Pancreas (tissue), 10 donors: ENCODE results near the gene BEX3. TPM values are rescaled to one million over a fixed set of nuclear protein-coding genes. Genes with fewer than 3 reads are reported as not detected.

Experiments used
- ATAC-seq, 4 donors: fragments of 200-7000 bp; cut with Tn5 transposase; one replicate each; pipeline versions ENCODE4 v1.8.0 to v1.9.1; 2020; ENCODE audit warnings: mild to moderate bottlenecking in 4 of 4, moderate library complexity in 4 of 4
- DNase-seq, 6 donors: peaks; one replicate each; pipeline ENCODE4 v3.0.0-alpha.2; 2020
- FAIRE-seq: peaks from 2 replicates; lab custom pipeline; 2012; peaks lifted over from hg19 to GRCh38; lab: Jason Lieb, UNC
- H3K27ac ChIP-seq, 4 donors: fragments of 200-600 bp; sonication (generic); 1 replicate in 3 of 4; 2 replicates in 1 of 4; pipeline versions ENCODE4 v1.5.0 to v1.8.0; 2020
- H3K27me3 ChIP-seq, 4 donors: fragments of 200-600 bp; one replicate each; pipeline ENCODE4 v1.8.0; 2021
- H3K36me3 ChIP-seq, 3 donors: fragments of 200-600 bp; sonication (generic) in 1 of 3; one replicate each; pipeline versions ENCODE4 v1.5.0 to v1.8.0; 2020 to 2021
- H3K4me1 ChIP-seq, 3 donors: fragments of 200-600 bp; one replicate each; pipeline ENCODE4 v1.8.0; 2021
- H3K4me3 ChIP-seq, 4 donors: fragments of 200-600 bp; sonication (generic) in 2 of 4; one replicate each; pipeline versions ENCODE4 v1.5.0 to v1.8.0; 2020 to 2021
- H3K9me3 ChIP-seq, 4 donors: fragments of 200-600 bp; one replicate each; pipeline ENCODE4 v1.8.0; 2021
- WGBS, 2 donors: extraction: QIAGEN DNeasy Blood & Tissue Kit; methylation state at CpG; one replicate each; pipeline ENCODE4 v1.1.7; 2013; 5-methylcytosine and 5-hydroxymethylcytosine counted together
- intact Hi-C, 3 donors: fragments of 100-400 bp; cut with DNase I; formaldehyde crosslinking; loops; one replicate each; pipeline versions ENCODE4 v1.11.1 to v1.14.2; 2022
- polyA plus RNA-seq, 2 donors: library from polyadenylated mRNA; stranded (reverse); fragments of 200-250 nt; gene quantifications; one replicate each; pipeline ENCODE4 v1.2.3, GENCODE V29; 2013
- total RNA-seq, 6 donors: library from RNA; stranded (reverse); fragmentation: NEBNext Ultra II Directional in 4 of 6; extraction: Animal tissue kit (Norgen Biotek cat#: 25700) in 4 of 6; gene quantifications; one replicate each; pipeline versions ENCODE4 v1.2.1 to v1.2.4, GENCODE V29; 2021 to 2023
- TF ChIP-seq, protein P1 (sequence below), 4 donors: fragments of 200-600 bp; sonication (generic) in 3 of 4; IDR thresholded peaks; one replicate each; pipeline versions ENCODE4 v1.5.0 to v1.8.0; 2021; ENCODE audit warnings: antibody characterized with exemption in 4 of 4
- donor health status: healthy with polysubstance abuse.
- donor health status: DM: no; HTN: no; CAD: no; lungs with moderate emphysema.
- donor health status: DM: no; HTN: no; CAD: no.
- donor health status: control.
- donor health status: control.
- donor health status: Bipolar disorder and iron deficiency.
- donor health status: DM: yes; HTN: yes; CAD: no.
- donor health status: DM: no; HTN: no; CAD: no.
- donor health status: DM: no; HTN: no; CAD: no.
- donor health status: DM: yes; HTN: yes; CAD: no.

Gene BEX3
- total and polyA plus RNA-seq, 8 donors, result 30.2 to 184 (median 43.2) TPM

GRCh38 chrX:103372886-103373285 is 3.5 kb upstream of the BEX3 start:
- H3K9me3 ChIP-seq, result no peaks in the 10 kb centered on the region
- no peaks in the 10 kb centered on the region for H3K36me3 ChIP-seq
- FAIRE-seq (no peak), ATAC-seq (no peak), DNase-seq (no peak)
- TF ChIP-seq, protein P1, sequence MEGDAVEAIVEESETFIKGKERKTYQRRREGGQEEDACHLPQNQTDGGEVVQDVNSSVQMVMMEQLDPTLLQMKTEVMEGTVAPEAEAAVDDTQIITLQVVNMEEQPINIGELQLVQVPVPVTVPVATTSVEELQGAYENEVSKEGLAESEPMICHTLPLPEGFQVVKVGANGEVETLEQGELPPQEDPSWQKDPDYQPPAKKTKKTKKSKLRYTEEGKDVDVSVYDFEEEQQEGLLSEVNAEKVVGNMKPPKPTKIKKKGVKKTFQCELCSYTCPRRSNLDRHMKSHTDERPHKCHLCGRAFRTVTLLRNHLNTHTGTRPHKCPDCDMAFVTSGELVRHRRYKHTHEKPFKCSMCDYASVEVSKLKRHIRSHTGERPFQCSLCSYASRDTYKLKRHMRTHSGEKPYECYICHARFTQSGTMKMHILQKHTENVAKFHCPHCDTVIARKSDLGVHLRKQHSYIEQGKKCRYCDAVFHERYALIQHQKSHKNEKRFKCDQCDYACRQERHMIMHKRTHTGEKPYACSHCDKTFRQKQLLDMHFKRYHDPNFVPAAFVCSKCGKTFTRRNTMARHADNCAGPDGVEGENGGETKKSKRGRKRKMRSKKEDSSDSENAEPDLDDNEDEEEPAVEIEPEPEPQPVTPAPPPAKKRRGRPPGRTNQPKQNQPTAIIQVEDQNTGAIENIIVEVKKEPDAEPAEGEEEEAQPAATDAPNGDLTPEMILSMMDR (IDR thresholded peaks at IDR 0.05), result no peak
- intact Hi-C loops, result no loop called here
- WGBS, 2 donors, result 46 to 71% methylated on average over 2 of the region's 2 CpGs
- peaks cover 0 to 6% (median 0%) of the 10 kb centered on the region in 4 donors for H3K27me3 ChIP-seq
- H3K4me1 ChIP-seq, result no peaks in the 10 kb centered on the region
- H3K4me3 ChIP-seq, result no peak overlapping the region
- no peak overlapping the region for H3K27ac ChIP-seq

DNA sequence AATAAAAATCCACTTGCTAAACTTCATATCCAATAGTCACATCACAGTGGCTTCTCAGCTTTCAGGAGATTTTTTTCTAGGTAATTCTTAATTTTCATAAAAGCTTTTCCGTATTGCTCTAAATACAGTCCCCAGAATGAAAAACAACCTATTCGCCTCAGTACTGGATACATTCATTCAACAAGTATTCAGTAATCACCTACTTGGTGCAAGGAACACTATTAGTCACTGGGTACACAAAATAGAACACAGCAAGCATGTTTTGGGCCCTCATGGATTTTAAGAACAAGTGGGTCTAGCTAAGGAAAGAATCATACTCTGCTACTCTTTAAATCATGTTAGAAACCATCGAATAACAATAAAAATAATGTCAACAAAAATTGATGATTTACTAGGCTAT is 2.8 kb upstream of the BEX3 start:
- FAIRE-seq, result no peak
- Histone ChIP-seq H3K4me1 (no peaks in the 10 kb centered on the region), H3K36me3 (no peaks in the 10 kb centered on the region), H3K4me3 (no peak overlapping the region), H3K27me3 (peaks cover 0 to 6% (median 0%) of the 10 kb centered on the region in 4 donors), H3K9me3 (no peaks in the 10 kb centered on the region), H3K27ac (no peak overlapping the region)
- TF ChIP-seq, protein P1 (IDR thresholded peaks at IDR 0.05), result no peak
- WGBS, 2 donors, result 49 to 57% methylated on average over 3 of the region's 3 CpGs
- intact Hi-C loops, result no loop called here
- DNase-seq, result no peak
- ATAC-seq, result no peak

GRCh38 chrX:103376979-103377324 is 614 bp downstream of the BEX3 start:
- no peaks in the 10 kb centered on the region for H3K36me3 ChIP-seq
- peak overlapping the region; percentile 29 to 57 (median 40) for H3K4me3 ChIP-seq
- ATAC-seq (peak; percentile 68 to 75 (median 72)), FAIRE-seq (no peak), DNase-seq (peak in 3 of 6 donors; percentile 13 to 58 (median 26))
- H3K27ac ChIP-seq, result peak overlapping the region; percentile 52 to 73 (median 70)
- no peaks in the 10 kb centered on the region for H3K4me1 ChIP-seq
- H3K27me3 ChIP-seq, result no peaks in the 10 kb centered on the region
- TF ChIP-seq, protein P1 (IDR thresholded peaks at IDR 0.05), result no peak
- no peaks in the 10 kb centered on the region for H3K9me3 ChIP-seq
- intact Hi-C loops, result no loop called here
- 0 to 31% methylated on average over 10 to 19 of the region's 19 CpGs for WGBS, 2 donors

- no peak overlapping the region for H3K27ac ChIP-seq
- 76 to 77% methylated on average over 2 of the region's 2 CpGs for WGBS, 2 donors
- FAIRE-seq (no peak), DNase-seq (no peak), ATAC-seq (no peak)
- no peaks in the 10 kb centered on the region for H3K36me3 ChIP-seq
- no peaks in the 10 kb centered on the region for H3K4me1 ChIP-seq
- intact Hi-C loops, result no loop called here
- H3K4me3 ChIP-seq, result no peak overlapping the region
- no peaks in the 10 kb centered on the region for H3K9me3 ChIP-seq
- TF ChIP-seq, protein P1 (IDR thresholded peaks at IDR 0.05), result no peak
- no peaks in the 10 kb centered on the region for H3K27me3 ChIP-seq
Observed at GRCh38 chrX:103378990-103379389, 2.7 kb downstream of the BEX3 start.

- no peaks in the 10 kb centered on the region for H3K4me1 ChIP-seq
- no peaks in the 10 kb centered on the region for H3K9me3 ChIP-seq
- FAIRE-seq (peak; percentile 85), DNase-seq (no peak), ATAC-seq (no peak)
- TF ChIP-seq, protein P1 (IDR thresholded peaks at IDR 0.05), result no peak
- H3K4me3 ChIP-seq, result no peak overlapping the region
- no peaks in the 10 kb centered on the region for H3K36me3 ChIP-seq
- intact Hi-C loops, result no loop called here
- whole genome bisulfite sequencing, 2 donors, result 85 to 87% methylated on average over 1 of the region's 1 CpG
- H3K27me3 ChIP-seq, result peaks cover 0 to 4% (median 0%) of the 10 kb centered on the region in 4 donors
- no peak overlapping the region for H3K27ac ChIP-seq
Observed at GRCh38 chrX:103382877-103383276, 6.5 kb downstream of the BEX3 start.
